Endothelial cell of umbilical vein (primary cell): ENCODE measurements around the gene ARHGEF11. TPM values are rescaled to one million over a fixed set of nuclear protein-coding genes. Genes with fewer than 3 reads are reported as not detected.

Experiments
- BruUV-seq: library from RNA; stranded (reverse); fragments of 400-500 nt; replicated peaks from 2 replicates; lab custom pipeline; 2021; lab: Mats Ljungman, UMichigan
- CTCF ChIA-PET: fragments of 300-600, 350-600 bp; sonication (Branson Sonifier 250); formaldehyde crosslinking; loops from one replicate; lab custom pipeline; 2021; ENCODE audit warnings: antibody characterized with exemption, inconsistent platforms; lab: Charles Lee
- POLR2A ChIA-PET: fragments of 300-600, 350-600 bp; sonication (Branson Sonifier 250); formaldehyde crosslinking; loops from one replicate; lab custom pipeline; 2021; ENCODE audit warnings: antibody characterized with exemption, inconsistent platforms; lab: Charles Lee
- DNase-seq: peaks from one replicate; pipeline ENCODE4 v3.0.0-alpha.2; 2011; ENCODE audit warnings: low read depth, low spot score
- FAIRE-seq: peaks from 2 replicates; lab custom pipeline; 2011; peaks lifted over from hg19 to GRCh38; lab: Jason Lieb, UNC
- H2AFZ ChIP-seq: 2 replicates; pipeline ENCODE4 v1.6.0; 2012; ENCODE audit warnings: low read depth, low read length, control low read depth, inconsistent platforms
- H3K27ac ChIP-seq: 2 replicates; pipeline ENCODE4 v1.5.1; 2011; ENCODE audit warnings: low read depth, mild to moderate bottlenecking, control low read depth, low read length, moderate library complexity; ENCODE audit not compliant: insufficient read depth
- H3K27me3 ChIP-seq, 2 experiments: 2 replicates each; pipeline versions ENCODE4 v1.6.0 to v1.6.1; 2011; ENCODE audit warnings: low read length in 2 of 2, mixed read lengths in 1 of 2; ENCODE audit not compliant: control insufficient read depth in 2 of 2, insufficient read depth in 2 of 2
- H3K36me3 ChIP-seq, 2 experiments: 2 replicates in 1 of 2; 3 replicates in 1 of 2; pipeline ENCODE4 v1.5.1; 2011; ENCODE audit warnings: low read length in 2 of 2, mild to moderate bottlenecking in 1 of 2, moderate library complexity in 1 of 2; ENCODE audit not compliant: control insufficient read depth in 2 of 2, insufficient read depth in 2 of 2; ENCODE audit errors: extremely low read depth in 1 of 2
- H3K4me1 ChIP-seq: 3 replicates; pipeline ENCODE4 v1.5.1; 2011; ENCODE audit warnings: mild to moderate bottlenecking, low read length; ENCODE audit not compliant: control insufficient read depth, insufficient read depth; ENCODE audit errors: extremely low read depth
- H3K4me2 ChIP-seq: 2 replicates; pipeline ENCODE4 v1.6.1; 2011; ENCODE audit warnings: low read length, control low read depth, mixed read lengths; ENCODE audit not compliant: insufficient read depth
- H3K4me3 ChIP-seq, 3 experiments: fragments of 200-600 bp in 1 of 3; sonication (generic), shearing (Covaris generic) in 1 of 3; replicated peaks in 1 of 3; 2 replicates each; pipeline ENCODE4 v1.5.1; 2011 to 2016; ENCODE audit warnings: control low read depth in 3 of 3, low read length in 3 of 3, mild to moderate bottlenecking in 2 of 3, inconsistent platforms in 1 of 3, low read depth in 1 of 3, moderate library complexity in 1 of 3; ENCODE audit not compliant: insufficient read depth in 1 of 3
- H3K79me2 ChIP-seq: 2 replicates; pipeline ENCODE4 v1.6.0; 2012; ENCODE audit warnings: low read length, inconsistent platforms; ENCODE audit not compliant: control insufficient read depth, insufficient read depth
- H3K9ac ChIP-seq: replicated peaks from 2 replicates; pipeline ENCODE3; 2011; ENCODE audit warnings: low read length, control low read depth; ENCODE audit not compliant: insufficient read depth; ENCODE audit errors: extremely low read depth
- H3K9me1 ChIP-seq: replicated peaks from 3 replicates; pipeline ENCODE4 v1.6.0; 2011; ENCODE audit warnings: mild to moderate bottlenecking, low read length; ENCODE audit not compliant: control insufficient read depth, insufficient read depth; ENCODE audit errors: extremely low read depth
- H3K9me3 ChIP-seq: replicated peaks from 2 replicates; pipeline ENCODE4 v1.5.1; 2012; ENCODE audit warnings: low read length, inconsistent platforms; ENCODE audit not compliant: control insufficient read depth, insufficient read depth
- H4K20me1 ChIP-seq: replicated peaks from 2 replicates; pipeline ENCODE3; 2011; ENCODE audit warnings: mild to moderate bottlenecking, low read length; ENCODE audit not compliant: control insufficient read depth, insufficient read depth; ENCODE audit errors: extremely low read depth
- CTCF ChIP-seq, 2 donors: IDR thresholded peaks; 1 replicate in 1 of 2; 2 replicates in 1 of 2; pipeline ENCODE4 v1.5.1; 2011; ENCODE audit warnings: low read length in 2 of 2, mild to moderate bottlenecking in 2 of 2, moderate library complexity in 2 of 2, control low read depth in 1 of 2, inconsistent platforms in 1 of 2, low read depth in 1 of 2; ENCODE audit not compliant: insufficient read depth in 1 of 2; ENCODE audit errors: extremely low read depth in 1 of 2
- GATA2 ChIP-seq: IDR thresholded peaks from 2 replicates; pipeline ENCODE4 v1.7.0; 2011; ENCODE audit warnings: low read depth, mild to moderate bottlenecking, moderate library complexity, mixed read lengths, low read length; ENCODE audit not compliant: insufficient read length, insufficient read depth
- JUN ChIP-seq: IDR thresholded peaks from 2 replicates; pipeline ENCODE4 v1.6.1; 2011; ENCODE audit warnings: borderline replicate concordance, low read depth; ENCODE audit not compliant: insufficient read length, insufficient read depth
- MAX ChIP-seq: IDR thresholded peaks from 2 replicates; pipeline ENCODE4 v1.6.1; 2011; ENCODE audit not compliant: insufficient read depth, insufficient read length
- MYC ChIP-seq: IDR thresholded peaks from one replicate; pipeline ENCODE4 v1.6.1; 2011; ENCODE audit warnings: mild to moderate bottlenecking, low read depth, low read length
- POLR2A ChIP-seq: IDR thresholded peaks from 2 replicates; pipeline ENCODE4 v1.6.1; 2012; ENCODE audit warnings: low read depth, mild to moderate bottlenecking, control low read depth, low read length
- POLR2AphosphoS5 ChIP-seq: IDR thresholded peaks from 2 replicates; pipeline ENCODE4 v1.6.1; 2012; ENCODE audit warnings: low read depth, mild to moderate bottlenecking, control low read depth, low read length, moderate library complexity; ENCODE audit not compliant: insufficient read depth
- dilution Hi-C: fragments of 300-500 bp; cut with MboI; formaldehyde crosslinking; loops from one replicate; pipeline ENCODE4 v1.15.0; 2019; ENCODE audit warnings: low sequenced_read_pairs; ENCODE audit not compliant: extremely low pct_ligation_motif_present
- intact Hi-C: fragments of 100-400 bp; cut with micrococcal nuclease; formaldehyde crosslinking; loops from one replicate; pipeline ENCODE4 v1.10.0; 2022
- polyA plus RNA-seq, 4 experiments: library from polyadenylated mRNA; depleted of rRNA in 3 of 4; stranded (reverse) in 3 of 4; unstranded in 1 of 4; fragments of >200 nt; gene quantifications; 2 replicates each; pipeline versions ENCODE4 v1.2.1 to v1.2.3, GENCODE V29; 2011 to 2012; ENCODE audit warnings: missing spikeins in 1 of 4
- total RNA-seq: library from RNA; stranded (reverse); gene quantifications from 2 replicates; pipeline ENCODE4 v1.2.3, GENCODE V29; 2021

The ARHGEF11 gene
- total and polyA plus RNA-seq, 2 donors (not counting 3 experiments of a cell fraction or from before 2014, with no cell fraction given) = 18.2 to 28.0 TPM

GRCh38 chr1:157095091-157095490 is 49.5 kb upstream of the ARHGEF11 start:
- Histone ChIP-seq H3K36me3 (no peaks in the 10 kb centered on the region), H3K9me1 (no peaks in the 10 kb centered on the region), H4K20me1 (no peaks in the 10 kb centered on the region), H3K9me3 (no peaks in the 10 kb centered on the region), H3K27ac (no peak overlapping the region), H3K27me3 (no peaks in the 10 kb centered on the region), H3K9ac (no peak overlapping the region), H3K4me2 (no peak overlapping the region), H2AFZ (no peak overlapping the region), H3K4me1 (no peaks in the 10 kb centered on the region), H3K4me3 (no peak overlapping the region), H3K79me2 (no peaks in the 10 kb centered on the region)
- FAIRE-seq = no peak
- DNase-seq = no peak
- no TSS peak for BruUV-seq
- TF ChIP-seq MYC (no peak), JUN (no peak), MAX (no peak), POLR2A (no peak), GATA2 (no peak), POLR2AphosphoS5 (no peak), CTCF (IDR thresholded peaks at IDR 0.05; ENCODE audit: extremely low read depth in 1 of 2, insufficient read depth in 1 of 2, low read depth in 1 of 2, low read length in 2 of 2) (no peak)
- ChIA-PET POLR2A (no interaction called here), CTCF (interaction anchor here (1.1 to 2.8 kb wide), 3 partner anchors 15 to 61 kb away, joined by 3 to 33 read pairs (median 5); no protein-coding TSS in a partner anchor)
- intact Hi-C loops = no loop called here
- dilution Hi-C loops = no loop called here
